ENCODE results near the gene RAB27A. TPM values are rescaled to one million over a fixed set of nuclear protein-coding genes. Genes with fewer than 3 reads are reported as not detected.

The RAB27A gene
- total RNA-seq, 2 donors from 2014 or later = 5.0 to 7.9 TPM

GRCh38 chr15:55231455-55231854 is 58.2 kb downstream of the RAB27A start:
- no peaks in the 10 kb centered on the region for H3K4me1 ChIP-seq
- no peaks in the 10 kb centered on the region for H3K9me3 ChIP-seq
- H3K4me3 ChIP-seq = no peak overlapping the region
- no peak for DNase-seq (ENCODE audit: low spot score)
- no peak overlapping the region for H3K27ac ChIP-seq
- no peak for TF ChIP-seq CTCF (IDR thresholded peaks at IDR 0.05)
- no peaks in the 10 kb centered on the region for H3K27me3 ChIP-seq
- peaks cover 5% of the 10 kb centered on the region for H3K36me3 ChIP-seq

GRCh38 chr15:55230953-55231352 is 58.7 kb downstream of the RAB27A start:
- Histone ChIP-seq H3K27me3 (no peaks in the 10 kb centered on the region), H3K4me1 (no peaks in the 10 kb centered on the region), H3K9me3 (no peaks in the 10 kb centered on the region), H3K27ac (no peak overlapping the region), H3K4me3 (no peak overlapping the region), H3K36me3 (peaks cover 5% of the 10 kb centered on the region)
- DNase-seq (ENCODE audit: low spot score) = no peak
- TF ChIP-seq CTCF (IDR thresholded peaks at IDR 0.05) = no peak

GRCh38 chr15:55230051-55230670 is 59.5 kb downstream of the RAB27A start:
- Histone ChIP-seq H3K36me3 (peaks cover 5% of the 10 kb centered on the region), H3K27ac (no peak overlapping the region)
- TF ChIP-seq CTCF (IDR thresholded peaks at IDR 0.05) = no peak

GRCh38 chr15:55226127-55226526 is 63.5 kb downstream of the RAB27A start:
- DNase-seq (ENCODE audit: low spot score) = no peak
- Histone ChIP-seq H3K27ac (no peak overlapping the region), H3K27me3 (no peaks in the 10 kb centered on the region), H3K4me3 (no peak overlapping the region), H3K9me3 (no peaks in the 10 kb centered on the region), H3K4me1 (no peaks in the 10 kb centered on the region), H3K36me3 (peaks cover 5% of the 10 kb centered on the region)
- no peak for TF ChIP-seq CTCF (IDR thresholded peaks at IDR 0.05)

More at GRCh38 chr15:55230051-55230670, 59.5 kb downstream of the RAB27A start:
- no peaks in the 10 kb centered on the region for H3K4me1 ChIP-seq
- H3K27me3 ChIP-seq = no peaks in the 10 kb centered on the region
- no peaks in the 10 kb centered on the region for H3K9me3 ChIP-seq
- no peak for DNase-seq (ENCODE audit: low spot score)
- H3K4me3 ChIP-seq = no peak overlapping the region

GRCh38 chr15:55224892-55225291 is 64.7 kb downstream of the RAB27A start:
- no peak for DNase-seq (ENCODE audit: low spot score)
- Histone ChIP-seq H3K9me3 (no peaks in the 10 kb centered on the region), H3K36me3 (peaks cover 5% of the 10 kb centered on the region), H3K4me1 (no peaks in the 10 kb centered on the region), H3K4me3 (no peak overlapping the region), H3K27ac (no peak overlapping the region), H3K27me3 (no peaks in the 10 kb centered on the region)
- TF ChIP-seq CTCF (IDR thresholded peaks at IDR 0.05) = no peak

- no peaks in the 10 kb centered on the region for H3K27me3 ChIP-seq
- DNase-seq (ENCODE audit: low spot score) = no peak
- no peak for TF ChIP-seq CTCF (IDR thresholded peaks at IDR 0.05)
- H3K9me3 ChIP-seq = no peaks in the 10 kb centered on the region
- H3K4me1 ChIP-seq = no peaks in the 10 kb centered on the region
- no peak overlapping the region for H3K27ac ChIP-seq
- no peak overlapping the region for H3K4me3 ChIP-seq
- H3K36me3 ChIP-seq = no peaks in the 10 kb centered on the region
Measured at GRCh38 chr15:55222588-55222987, 67.0 kb downstream of the RAB27A start.
